Body of pancreas (tissue), 4 donors: ENCODE results near the gene GAB1.

ENCODE experiments used
- CTCF ChIP-seq, 7 experiments: fragments of 450-650 bp in 4 of 7; fragments of 200-600 bp in 3 of 7; sonication (generic) in 3 of 7; IDR thresholded peaks; one replicate each; pipeline ENCODE4 v1.5.1; 2016 to 2019; ENCODE audit warnings: antibody characterized with exemption in 7 of 7
- POLR2A ChIP-seq, 3 donors: fragments of 450-650 bp; IDR thresholded peaks; one replicate each; pipeline ENCODE4 v1.6.1; 2016; ENCODE audit warnings: antibody characterized with exemption in 3 of 3, mild to moderate bottlenecking in 2 of 3

DNA sequence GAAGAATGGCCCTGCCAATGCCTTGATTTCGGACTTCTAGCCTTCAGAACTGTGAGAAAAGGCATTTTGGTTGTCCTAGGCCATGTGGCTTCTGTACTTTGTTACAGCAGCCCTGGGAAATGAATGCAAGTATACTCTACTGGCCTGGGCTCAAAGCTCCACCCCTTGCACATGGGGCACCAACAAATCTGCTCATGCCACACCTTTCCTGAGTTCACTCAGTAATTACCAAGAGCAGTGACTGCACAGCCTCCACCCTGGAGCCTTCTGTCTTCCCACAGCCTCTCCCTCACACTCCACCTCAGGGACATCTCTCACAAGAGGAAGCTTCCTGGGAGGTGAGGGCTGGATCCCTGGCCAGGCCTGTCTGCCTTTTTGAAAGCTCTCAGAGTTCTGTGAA, 29.1 kb upstream of the GAB1 start:
- TF ChIP-seq CTCF (IDR thresholded peaks at IDR 0.05) (no peak), POLR2A (IDR thresholded peaks at IDR 0.05) (no peak)
